Activated CD8-positive, alpha-beta memory T cell treated with anti-CD3 and anti-CD28 coated beads for 48 hours (primary cell): ENCODE measurements around the gene INSYN1.
A peak's percentile ranks its signal among the peaks of the same experiment; 100 is the strongest.
"Not testable (repeated sequence)": the region's sequence is repeated elsewhere in the genome, so short reads cannot be mapped to it uniquely, and the experiment has no call there.

ENCODE experiments used
- DNase-seq, 3 experiments: peaks; one replicate each; pipeline ENCODE4 v3.0.0-alpha.2; 2020; ENCODE audit warnings: low read depth in 2 of 3, low spot score in 2 of 3

INSYN1 gene

DNA sequence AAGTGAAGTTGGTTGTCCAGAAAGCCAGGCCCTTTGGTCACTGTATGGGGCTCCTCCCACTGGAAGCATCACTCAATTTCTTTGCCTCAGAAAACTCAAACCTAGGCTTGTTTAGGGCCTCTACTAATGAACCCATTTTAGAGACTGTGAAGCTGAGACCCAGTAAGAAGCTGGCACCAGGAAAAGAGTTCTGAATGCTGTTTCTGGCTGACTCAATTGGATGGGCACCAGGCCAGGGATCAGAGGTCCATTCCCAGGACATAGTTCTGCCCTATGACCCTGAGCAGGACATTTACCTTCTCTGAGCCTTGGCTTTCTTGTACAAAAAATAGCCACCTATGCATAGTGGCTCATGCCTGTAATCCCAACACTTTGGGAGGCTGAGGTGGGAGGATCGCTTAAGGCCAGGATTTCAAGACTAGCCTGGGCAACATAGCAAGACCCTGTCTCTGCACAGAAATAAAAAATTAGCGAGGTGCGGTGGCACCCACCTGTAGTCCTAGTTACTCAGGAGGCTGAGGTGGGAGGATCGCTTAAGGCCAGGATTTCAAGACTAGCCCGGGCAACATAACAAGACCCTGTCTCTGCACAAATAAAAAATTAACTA is 38.4 kb downstream of the INSYN1 start:
- no peak for DNase-seq

DNA sequence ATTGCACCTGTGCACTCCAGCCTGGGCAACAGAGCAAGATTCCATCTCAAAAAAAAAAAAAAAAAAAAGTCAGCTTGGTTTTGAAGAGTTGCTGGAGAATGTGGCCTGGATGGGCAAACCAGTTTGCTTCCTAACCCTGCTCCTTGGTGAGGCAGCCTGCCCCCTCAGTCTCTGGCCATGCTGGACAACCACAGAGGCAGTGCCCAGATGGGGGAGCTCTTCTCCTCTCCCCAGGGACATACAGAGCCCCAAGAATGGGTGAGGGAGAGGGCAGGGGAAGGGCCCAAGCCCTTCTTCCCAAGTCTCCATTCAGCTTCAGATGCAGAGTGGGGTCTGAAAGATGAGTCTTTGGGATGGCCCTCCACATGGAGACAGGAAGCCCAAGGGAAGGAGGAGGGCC is 41.0 kb downstream of the INSYN1 start:
- DNase-seq = no peak

DNA sequence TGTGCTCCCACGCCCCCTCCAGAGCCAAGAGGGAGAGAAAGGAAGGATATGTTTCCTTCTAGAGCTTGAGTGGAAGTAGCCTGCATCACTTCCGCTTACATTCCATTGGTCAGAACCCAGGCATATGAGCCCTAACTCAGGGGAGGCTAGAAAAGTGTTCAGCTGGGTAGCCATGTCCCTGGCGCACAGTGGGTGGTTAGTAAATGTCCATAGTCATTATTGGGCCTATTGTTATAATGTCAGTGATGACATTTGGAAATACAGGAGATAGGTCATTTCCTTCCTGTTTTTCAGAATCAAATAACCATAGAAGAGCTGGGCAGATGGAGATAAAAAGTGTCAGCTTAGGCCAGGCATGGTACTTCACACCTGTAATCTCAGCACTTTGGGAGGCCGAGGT is 41.6 kb downstream of the INSYN1 start:
- no peak for DNase-seq

DNA sequence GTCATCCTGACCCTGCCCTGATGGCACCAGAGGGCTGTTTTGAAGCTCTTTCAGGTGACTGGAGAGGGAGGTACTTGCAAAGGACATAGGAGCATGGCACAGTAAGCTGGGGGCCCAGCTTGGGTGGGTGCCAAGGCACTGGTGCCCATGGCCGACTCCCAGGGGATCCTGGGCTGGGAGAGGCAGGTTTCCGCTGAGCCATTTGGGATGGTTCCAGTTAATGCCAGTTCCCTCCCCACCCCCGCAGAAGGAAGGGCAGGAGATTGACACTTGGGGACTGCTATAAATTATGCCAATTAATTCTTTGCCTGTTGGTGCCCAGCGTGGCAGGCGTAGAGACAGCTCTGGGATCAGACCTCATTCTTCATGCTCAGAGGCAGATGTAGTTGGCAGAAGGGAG is 42.8 kb downstream of the INSYN1 start:
- no peak for DNase-seq

DNA sequence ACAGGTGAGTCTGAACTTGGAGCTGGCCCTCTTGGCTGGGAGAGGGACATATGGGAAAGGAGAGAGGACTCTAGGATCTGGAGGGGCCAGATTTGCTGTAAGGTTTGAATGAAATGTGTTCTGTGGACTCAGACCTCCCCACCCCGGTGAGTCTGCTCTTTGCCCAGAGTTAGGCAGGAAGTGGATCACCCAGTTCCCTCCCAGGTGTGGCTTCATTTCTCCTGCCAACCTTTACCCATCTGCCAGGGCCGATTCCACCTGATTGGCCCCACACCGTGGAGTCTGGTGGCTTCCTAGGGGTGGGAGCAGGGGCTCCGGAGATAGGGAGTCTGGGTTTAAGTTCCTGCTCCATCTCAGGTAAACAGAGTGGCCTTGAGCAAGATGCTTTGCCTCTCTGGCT is 43.5 kb downstream of the INSYN1 start:
- no peak for DNase-seq

DNA sequence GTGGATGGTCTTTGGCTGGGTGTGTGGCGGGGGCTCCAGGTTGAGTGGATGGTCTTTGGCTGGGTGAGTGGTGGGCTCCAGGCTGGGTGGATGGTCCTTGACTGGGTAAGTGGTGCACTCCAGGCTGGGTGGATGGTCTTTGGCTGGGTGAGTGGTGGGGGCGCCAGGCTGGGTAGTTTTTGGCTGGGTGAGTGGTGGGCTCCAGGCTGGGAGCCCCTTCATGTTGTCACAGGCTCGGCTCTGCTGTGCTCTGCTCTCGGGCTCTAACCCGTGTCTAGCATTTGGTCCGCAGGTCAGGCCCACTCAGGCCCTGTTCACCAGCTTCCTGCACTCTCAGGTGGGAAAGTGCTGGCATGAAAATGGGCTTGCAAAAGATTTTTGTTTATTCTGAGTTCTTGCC is 43.9 kb downstream of the INSYN1 start:
- no peak for DNase-seq

DNA sequence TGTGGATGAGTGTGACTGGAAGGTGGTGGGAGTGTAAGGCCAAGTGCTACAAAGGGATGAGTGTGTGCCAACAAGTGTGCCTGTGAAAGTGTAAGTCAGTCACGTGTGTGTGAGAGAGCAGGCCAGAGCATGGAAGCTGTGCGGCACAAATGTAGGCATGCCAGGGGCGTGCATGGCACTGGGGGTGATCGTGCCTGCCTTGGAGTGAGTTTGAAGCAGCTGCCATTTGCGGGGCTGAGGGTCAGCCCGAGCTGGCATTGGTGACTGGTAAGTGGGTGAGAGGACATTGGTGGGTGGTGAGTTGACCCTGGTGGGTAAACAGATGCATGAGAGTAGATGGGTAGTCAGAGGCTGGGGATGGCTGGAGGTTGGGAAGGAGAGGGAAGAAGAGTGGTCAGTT is 44.5 kb downstream of the INSYN1 start:
- no peak for DNase-seq

DNA sequence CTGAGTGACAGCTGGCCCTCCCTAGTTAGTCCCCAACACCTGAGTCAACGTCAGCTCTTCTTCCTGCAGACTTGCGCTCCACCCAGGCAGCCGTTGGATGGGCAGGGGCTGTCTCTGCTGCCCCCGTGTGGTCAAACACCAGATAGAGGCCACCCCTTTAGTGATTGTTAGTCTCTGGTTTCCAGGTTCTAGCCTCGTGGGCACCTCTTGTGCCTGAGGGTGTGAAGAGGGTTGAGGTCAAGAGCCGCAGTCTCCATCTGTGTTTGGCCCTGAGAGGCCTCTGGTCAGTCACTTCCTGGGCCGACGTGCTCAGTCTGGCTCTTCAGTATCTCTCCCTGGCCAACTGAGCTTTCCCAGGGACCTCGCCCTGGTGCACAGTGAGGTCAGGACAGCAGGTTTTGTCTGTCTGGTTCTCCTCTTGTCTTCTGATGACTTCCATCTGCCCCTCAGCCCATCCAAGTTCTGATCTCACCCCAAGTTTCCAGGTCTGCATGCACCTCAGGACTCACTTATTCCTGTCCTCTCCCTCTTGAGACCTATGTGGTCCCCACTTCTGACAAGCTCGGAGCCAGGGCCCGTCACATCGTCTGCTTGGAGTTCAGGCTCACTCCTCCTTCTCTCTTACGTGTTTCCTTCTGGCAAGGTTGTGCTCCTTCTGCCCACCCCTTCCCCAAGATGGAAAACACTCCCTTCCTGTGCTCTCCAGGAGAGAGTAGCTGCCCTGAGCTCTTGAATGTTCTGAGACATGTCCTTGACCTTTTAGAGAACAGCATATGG is 48.1 kb downstream of the INSYN1 start:
- DNase-seq = peak; percentile 25 to 45 (median 36)

DNA sequence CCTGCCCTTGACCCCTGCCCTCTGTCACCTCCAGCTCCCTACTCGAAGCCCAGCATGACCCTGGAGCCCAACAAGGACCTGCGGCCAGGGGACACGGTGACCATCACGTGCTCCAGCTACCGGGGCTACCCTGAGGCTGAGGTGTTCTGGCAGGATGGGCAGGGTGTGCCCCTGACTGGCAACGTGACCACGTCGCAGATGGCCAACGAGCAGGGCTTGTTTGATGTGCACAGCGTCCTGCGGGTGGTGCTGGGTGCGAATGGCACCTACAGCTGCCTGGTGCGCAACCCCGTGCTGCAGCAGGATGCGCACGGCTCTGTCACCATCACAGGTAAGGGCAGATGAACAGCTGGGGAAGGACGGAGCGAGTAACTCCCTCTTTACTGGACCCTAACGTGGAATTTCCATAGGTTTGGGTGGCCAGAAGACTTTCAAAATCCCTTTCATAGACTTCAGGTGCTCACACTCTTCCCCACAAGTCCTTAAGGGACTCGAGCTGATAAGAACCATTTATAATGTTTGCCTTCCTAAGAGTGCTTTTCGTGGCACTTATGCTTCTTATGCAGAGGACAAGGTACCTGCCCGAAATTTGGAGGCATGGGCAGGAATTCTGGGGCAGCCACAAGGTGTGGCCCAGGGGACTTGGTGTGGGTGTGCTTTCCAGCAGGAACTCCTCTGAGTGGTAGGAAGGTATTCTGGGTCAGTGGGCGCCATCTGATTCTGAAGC is 48.8 kb downstream of the INSYN1 start:
- DNase-seq = not testable (repeated sequence)

DNA sequence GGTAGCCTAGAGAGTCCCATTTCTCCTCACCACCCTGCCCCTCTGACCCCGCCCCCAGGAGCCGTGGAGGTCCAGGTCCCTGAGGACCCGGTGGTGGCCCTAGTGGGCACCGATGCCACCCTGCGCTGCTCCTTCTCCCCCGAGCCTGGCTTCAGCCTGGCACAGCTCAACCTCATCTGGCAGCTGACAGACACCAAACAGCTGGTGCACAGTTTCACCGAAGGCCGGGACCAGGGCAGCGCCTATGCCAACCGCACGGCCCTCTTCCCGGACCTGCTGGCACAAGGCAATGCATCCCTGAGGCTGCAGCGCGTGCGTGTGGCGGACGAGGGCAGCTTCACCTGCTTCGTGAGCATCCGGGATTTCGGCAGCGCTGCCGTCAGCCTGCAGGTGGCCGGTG is 49.5 kb downstream of the INSYN1 start:
- not testable (repeated sequence) for DNase-seq

DNA sequence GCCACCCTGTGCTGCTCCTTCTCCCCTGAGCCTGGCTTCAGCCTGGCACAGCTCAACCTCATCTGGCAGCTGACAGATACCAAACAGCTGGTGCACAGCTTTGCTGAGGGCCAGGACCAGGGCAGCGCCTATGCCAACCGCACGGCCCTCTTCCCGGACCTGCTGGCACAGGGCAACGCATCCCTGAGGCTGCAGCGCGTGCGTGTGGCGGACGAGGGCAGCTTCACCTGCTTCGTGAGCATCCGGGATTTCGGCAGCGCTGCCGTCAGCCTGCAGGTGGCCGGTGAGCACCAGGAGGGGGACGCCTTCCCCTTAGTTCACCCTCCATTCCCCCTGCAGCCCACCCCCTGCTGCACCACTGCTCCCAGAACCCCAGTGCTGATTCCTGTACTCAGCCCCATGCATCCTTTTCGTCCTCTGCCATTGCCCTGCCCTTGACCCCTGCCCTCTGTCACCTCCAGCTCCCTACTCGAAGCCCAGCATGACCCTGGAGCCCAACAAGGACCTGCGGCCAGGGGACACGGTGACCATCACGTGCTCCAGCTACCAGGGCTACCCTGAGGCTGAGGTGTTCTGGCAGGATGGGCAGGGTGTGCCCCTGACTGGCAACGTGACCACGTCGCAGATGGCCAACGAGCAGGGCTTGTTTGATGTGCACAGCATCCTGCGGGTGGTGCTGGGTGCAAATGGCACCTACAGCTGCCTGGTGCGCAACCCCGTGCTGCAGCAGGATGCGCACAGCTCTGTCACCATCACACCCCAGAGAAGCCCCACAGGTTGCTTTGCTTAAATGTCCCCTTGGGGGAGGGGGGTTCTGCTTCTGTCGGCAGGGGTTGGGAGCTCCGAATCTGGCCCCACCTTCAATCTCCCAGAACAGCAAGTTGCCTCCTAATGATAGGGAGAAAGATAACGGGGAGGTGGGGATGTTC is 50.6 kb downstream of the INSYN1 start:
- DNase-seq = not testable (repeated sequence)

DNA sequence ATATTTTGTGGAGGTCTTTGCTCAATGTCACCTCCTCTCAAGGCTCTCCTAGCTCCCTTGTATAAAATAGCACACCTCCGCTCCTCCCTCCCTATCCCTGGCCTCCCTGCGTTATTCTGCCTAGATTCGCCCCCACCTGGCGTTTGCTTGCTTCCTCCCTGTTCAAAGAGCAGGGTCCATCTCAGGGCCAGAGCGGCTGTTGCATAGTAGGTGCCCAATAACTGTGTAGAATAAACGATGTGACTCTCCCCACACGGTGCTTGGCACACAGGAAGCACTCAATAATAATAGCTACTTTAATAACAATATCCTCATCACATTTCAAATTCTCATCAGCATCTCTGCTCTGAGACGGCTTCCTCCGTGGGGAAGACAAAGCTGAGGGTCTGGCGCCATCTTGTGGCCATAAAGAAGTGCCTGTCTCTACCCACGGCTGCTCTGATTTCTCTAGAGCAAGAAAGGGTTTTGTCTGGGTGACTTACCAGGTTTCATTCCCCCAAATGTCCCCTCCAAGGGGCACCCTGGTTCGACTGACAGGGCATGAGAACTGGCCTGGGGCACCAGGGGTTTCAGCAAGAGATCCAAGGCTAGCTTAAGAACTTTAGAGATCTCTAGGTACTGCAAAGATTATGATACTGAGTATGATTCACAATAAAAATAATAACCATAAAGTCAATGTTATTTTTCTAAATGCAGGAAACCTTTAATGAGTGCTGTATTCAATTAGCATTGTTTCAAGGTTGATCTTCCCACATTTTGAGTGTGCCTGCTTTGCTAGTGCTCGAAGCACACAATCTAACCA is 52.9 kb downstream of the INSYN1 start:
- peak; percentile 25 to 60 (median 37) for DNase-seq

DNA sequence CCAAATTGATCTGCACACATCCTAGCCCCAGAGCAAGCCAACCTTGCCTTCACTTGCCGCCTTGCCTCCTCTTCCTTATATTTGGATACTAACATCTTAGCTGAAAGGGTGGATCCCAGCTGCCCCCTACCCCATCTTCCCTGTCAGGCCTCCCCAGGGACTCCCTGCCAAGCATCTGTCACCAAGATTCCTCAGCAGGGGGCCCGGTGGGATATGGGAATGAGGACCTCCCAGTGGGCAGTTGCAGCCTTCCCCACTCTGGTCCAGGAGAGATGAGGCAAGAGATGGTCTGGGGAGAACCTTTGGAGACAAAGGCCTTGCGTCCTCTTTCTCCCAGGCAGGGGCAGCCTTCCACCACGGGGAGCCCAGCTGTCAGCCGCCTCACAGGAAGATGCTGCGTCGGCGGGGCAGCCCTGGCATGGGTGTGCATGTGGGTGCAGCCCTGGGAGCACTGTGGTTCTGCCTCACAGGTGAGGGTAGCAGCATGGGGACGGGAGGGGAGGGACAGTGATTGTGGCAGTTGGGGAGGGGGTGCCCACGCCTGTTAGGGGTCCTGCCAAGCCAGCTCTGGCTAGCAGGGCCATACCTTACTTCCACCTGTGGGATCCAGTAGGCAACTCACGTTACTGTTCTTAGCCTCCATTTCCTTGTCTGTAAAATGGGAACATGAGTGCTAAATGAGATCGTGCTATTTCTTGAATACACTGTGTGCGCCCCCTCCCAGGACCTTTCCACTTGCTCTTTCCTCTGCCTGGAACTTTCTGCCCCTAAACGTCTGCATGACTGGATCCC is 53.7 kb downstream of the INSYN1 start:
- no peak for DNase-seq

DNA sequence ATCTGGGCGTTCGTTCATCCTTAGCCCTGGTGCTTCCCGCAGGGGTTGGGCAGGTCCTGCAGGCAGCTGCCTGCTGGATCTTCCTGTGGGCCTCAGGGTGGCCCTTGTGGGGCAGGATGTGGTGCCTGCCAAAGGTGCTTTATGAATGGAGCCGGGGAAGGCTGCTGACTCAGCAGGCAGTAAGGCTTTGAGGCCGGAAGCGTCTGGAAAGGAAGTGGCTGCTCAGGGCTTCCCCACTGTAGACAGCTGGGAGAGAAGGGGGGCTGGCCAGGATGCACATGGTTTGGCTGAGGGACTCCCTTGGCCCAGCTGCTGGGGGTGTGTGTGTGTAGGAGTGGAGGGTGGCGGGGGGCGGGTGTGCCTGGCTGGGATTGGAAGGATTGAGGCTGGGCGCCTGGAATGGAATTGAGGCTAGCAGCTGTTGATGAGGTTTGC is 56.1 kb downstream of the INSYN1 start:
- DNase-seq = peak; percentile 23 to 61 (median 50)

DNA sequence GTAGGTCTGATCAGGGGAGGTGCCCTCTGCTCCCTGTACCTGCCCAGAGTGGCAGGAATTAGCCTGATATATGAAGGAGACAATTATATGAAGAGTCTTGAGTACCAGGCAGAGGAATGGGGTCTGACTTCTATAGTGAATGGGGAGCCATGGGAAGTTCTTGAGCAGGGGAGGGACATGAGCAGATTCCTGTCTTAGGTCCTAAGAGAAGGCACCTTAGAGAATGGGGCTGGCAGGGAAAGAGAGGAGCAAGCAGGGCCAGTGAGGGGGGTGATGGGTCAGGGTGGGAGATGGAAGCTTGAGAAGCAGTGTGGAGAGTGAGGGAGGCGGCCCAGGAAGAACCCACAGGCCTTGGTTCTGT is 56.5 kb downstream of the INSYN1 start:
- DNase-seq = no peak

DNA sequence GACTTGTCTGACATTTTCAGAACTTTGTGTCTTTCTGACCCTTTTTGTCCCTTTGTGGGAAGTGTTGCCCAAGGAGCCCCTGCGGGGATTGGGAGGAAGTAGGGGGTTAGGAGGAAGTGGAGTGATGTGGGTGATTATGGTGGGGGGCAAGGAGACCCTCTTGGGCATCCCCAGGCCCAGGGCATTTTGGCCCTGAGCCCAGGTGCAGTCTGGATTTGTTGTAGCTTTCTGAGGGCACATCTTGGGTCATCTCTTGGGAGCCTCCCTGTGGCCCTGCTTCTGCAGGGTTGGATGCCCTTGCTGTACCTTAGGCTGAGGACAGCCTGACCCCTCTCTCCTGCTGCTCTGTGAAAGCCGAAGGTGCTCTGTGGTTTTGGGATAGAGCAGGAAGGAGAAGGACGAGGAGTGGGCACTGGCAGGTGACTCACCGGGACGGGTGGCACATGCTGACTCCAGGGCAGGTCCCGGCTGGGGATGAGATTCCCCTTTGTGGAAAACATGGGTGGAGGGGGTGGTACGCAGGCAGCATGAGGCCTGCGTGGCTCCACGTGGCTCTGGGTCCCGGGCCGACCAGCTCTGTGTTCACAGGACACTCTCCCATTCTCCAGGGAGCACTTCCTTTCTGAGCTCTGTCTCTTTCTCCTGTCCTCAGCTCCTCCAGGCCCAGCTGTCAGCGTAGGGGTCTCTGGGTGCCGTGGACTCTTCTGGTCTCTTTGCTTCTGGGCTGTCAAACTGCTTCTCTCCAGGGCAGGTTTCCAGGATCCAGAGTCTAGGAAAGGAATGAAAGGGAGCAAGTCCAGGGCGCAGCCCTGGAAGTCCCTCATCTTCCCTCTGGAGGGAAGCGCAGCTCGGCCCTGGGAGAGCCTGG is 57.1 kb downstream of the INSYN1 start:
- DNase-seq = no peak

DNA sequence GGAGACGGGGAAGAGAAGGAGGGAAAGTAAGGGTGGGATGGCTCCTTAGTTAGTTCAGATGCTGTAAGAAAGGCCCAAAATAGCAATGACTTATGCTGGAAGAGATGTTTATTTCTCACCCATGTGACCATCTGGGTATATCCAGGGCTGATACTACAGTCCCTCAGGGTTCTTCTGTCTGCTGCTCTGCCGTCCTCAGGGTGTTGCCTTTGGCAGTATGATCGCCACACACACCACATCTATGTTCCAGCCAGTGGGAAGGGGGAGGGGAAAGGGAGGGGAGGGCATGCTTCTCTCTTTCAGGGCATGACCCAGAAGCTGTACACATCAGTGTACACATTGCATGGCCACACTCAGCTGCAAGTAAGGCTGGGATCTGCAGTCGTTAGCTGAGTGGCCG is 58.7 kb downstream of the INSYN1 start:
- no peak for DNase-seq

DNA sequence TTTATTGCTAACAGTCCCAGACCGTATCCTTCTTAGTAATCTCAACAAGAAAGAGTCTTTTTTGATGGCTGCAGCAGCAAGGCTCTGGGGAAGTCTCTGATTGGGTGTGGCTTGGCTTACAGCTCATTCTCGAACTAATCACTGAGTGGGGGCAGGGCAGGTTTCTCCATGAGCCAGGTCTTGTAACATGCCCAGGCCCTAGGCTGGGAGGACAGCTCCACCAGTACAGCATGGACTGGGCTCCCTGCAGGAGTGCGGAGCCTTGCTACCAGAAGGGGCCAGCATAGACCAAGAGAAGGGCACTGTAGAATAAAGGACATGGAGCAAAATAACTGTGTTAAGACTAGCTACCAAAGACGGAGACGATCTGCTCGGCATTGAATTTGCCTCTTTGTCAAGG is 61.8 kb downstream of the INSYN1 start:
- DNase-seq = no peak

DNA sequence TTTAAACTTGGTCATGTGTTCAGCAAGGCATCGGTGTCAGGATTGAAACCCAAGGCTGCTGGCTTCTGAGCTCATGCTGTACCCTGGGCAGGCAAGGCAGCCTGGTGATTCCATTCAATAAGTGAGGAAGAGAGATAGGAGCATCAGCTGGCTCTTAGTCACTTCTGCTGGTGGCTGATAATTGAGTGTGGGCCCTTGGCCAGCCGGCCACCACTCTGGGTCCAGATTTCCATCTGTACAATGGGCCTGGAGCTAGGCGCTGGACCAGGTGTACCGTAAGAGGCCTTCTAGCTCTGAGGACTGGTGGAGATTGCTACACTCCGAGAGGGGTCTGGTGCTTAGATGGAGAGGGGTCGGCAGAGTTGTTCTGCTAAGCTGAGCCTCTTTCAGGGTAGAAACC is 64.7 kb downstream of the INSYN1 start:
- DNase-seq = no peak
